KOPT-K1 (cell line): ENCODE measurements around the gene SIL1.

ENCODE experiments used
- H3K27ac ChIP-seq: fragments of 200-600 bp; sonication (generic); 2 replicates; pipeline ENCODE4 v1.5.1; 2016; ENCODE audit warnings: antibody characterized with exemption, mild to moderate bottlenecking, low read depth, low read length; ENCODE audit not compliant: poor library complexity, severe bottlenecking
- H3K36me3 ChIP-seq: fragments of 200-600 bp; sonication (generic); 2 replicates; pipeline ENCODE4 v1.5.1; 2017; ENCODE audit warnings: antibody characterized with exemption, mild to moderate bottlenecking, low read length, moderate library complexity; ENCODE audit not compliant: insufficient read depth
- H3K9me3 ChIP-seq: fragments of 200-600 bp; sonication (generic); 2 replicates; pipeline ENCODE4 v1.5.1; 2017; ENCODE audit warnings: antibody characterized with exemption, low read length, mild to moderate bottlenecking; ENCODE audit not compliant: insufficient read depth, poor library complexity, severe bottlenecking

SIL1 gene

DNA sequence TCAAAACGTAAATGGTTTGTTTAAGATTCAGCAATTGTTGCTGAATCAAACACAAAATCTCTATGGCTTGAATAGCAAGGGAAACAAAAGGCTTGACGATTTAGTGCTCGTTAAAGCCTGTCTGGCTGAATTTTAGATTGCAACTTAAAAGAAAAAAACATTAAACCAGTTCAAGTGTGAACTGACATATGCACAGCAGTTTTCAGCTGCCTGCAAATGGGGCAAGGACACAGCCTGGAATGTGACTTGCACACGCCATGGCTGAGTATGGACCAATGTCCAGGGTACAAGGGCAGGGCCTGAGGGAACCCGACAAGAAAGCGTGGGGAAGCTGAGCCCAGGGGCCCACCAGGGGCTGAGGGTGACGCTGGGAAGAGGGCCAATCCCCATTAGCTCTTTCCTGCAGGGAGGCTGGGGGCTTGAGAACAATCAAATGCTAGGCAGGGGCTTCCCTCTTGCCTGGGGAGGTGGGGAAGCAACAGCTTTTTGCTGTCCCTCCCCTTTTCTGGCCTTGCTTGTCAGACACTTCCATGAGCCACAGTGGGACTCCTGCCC, 233.4 kb downstream of the SIL1 start:
- H3K36me3 ChIP-seq: no peaks in the 10 kb centered on the region
- H3K9me3 ChIP-seq: no peaks in the 10 kb centered on the region
- H3K27ac ChIP-seq: no peak overlapping the region

DNA sequence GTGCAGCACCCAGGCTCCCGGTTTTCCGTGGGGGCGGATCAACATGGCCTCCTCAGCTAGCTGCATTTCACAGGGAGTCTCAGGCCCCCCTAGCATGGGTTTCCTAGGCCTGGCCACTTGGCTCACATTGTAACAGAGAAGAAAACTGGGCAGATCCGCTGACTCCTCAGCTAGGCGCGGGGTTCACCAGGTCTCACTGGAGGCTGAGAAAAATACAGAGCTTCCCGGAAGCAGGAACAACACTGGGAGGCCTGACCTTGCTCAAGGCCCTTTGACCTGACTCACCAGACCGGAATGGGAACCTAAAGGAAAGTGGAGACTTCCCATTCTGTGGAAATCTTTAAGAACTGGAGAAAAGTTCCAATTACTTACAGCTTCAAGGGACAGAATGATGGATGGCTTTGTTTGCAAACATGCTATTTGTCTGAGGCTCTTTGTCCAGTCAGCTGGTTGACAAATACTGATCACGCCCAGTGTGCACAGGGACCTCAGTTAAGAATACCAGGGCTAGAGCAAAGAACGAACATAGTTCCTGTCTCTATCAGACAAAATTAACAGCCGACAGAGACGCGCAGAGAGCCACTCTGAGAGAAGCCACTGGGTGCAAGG, 234.3 kb downstream of the SIL1 start:
- H3K27ac ChIP-seq: no peak overlapping the region
- H3K9me3 ChIP-seq: no peaks in the 10 kb centered on the region
- no peaks in the 10 kb centered on the region for H3K36me3 ChIP-seq

DNA sequence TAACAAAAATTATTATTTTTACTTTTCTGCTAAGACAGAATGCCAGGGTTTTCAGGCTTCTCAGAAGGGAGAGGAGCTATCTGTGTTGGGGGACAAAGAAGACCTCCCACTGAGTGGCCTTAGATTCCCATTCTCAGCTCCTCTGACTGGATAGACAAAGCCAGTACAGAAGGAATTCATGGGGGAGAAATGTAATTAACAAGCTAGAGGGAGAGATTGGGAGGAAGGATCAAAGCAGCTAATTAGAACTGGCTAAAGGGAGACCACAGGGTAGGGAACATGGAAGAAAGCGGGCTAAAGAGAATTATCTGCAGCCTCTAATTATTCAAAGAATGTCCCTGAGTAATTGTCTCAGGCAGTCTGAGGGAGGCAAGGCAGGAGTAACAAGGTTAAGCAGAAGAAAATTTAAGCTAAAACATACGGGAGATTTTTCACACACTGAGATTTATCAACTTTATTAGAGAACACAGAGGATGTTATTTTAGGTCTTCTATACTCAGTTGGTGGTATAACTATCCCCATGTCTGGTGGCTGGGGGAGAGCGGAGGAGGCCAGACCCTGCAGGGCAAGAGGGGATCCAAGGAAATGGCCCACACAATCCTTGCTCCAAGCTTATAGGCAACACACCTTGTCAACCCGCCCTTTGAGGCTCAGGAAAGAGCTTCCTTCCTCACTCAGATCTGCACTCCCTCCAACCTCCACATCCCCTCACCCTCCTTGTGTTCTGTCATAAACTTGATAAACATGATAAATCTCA, 235.4 kb downstream of the SIL1 start:
- no peaks in the 10 kb centered on the region for H3K36me3 ChIP-seq
- no peak overlapping the region for H3K27ac ChIP-seq
- no peaks in the 10 kb centered on the region for H3K9me3 ChIP-seq

DNA sequence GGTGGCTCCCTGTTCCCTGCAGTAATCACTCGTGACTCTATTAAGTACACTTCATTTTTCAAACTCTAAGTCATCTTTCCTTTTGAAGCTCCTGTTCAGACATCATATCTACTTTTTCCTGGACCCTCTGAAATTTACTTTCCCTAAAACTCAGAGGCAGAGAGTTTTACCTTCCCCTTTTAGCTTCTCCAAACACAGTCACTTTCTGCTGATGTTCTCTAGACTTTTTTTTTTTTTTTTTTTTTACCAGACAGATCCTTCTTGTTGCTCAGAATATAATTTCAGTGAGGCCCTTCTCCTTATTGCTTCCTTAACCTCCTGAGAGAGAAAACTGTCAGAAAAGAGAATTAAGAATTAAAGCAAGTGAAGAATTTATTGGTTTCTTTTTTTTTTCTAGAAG, 236.4 kb downstream of the SIL1 start:
- H3K9me3 ChIP-seq: no peaks in the 10 kb centered on the region
- no peaks in the 10 kb centered on the region for H3K36me3 ChIP-seq
- no peak overlapping the region for H3K27ac ChIP-seq

DNA sequence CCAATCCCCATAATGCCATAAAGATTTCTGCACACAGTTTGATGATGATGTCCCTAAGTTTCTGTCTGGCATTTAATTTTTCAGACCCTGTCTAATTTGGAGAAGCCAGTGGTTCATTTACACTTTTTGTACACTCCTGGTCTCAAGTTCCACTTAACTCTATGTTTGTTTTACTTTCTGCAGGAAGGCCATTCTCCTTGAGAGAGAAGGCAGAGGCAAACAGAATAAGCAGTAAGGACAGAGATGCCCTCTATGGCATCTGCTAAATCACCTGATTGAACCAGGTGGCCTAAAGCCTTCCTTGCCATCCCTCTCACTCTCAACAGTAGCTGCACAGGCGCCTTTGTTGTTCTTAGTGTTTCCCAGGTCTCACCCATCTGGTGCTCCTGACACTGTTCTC, 236.9 kb downstream of the SIL1 start:
- Histone ChIP-seq H3K36me3 (no peaks in the 10 kb centered on the region), H3K27ac (no peak overlapping the region), H3K9me3 (no peaks in the 10 kb centered on the region)

DNA sequence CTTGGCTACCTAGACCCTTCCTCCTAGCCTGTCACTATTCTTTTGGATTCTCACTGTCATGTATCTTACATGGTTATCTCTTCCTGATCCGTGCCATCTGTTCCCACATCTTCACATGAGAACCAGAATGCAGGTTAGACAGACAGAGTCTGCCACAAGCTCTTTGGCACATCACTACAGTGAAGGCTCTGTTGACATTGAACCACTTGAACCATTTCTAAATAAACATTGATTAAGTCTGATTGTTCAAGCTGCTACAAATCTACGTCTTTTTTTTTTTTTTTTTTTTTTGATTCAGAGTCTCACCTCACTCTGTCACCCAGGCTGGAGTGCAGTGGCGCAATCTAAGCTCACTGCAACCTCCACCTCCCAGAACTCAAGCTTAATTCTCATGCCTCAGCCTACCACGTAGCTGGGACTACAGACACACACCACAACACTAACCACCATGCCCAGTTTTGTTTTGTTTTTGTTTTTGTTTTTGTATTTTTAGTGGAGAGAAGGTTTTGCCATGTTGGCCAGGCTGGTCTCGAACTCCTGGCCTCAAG, 237.9 kb downstream of the SIL1 start:
- Histone ChIP-seq H3K27ac (no peak overlapping the region), H3K9me3 (no peaks in the 10 kb centered on the region), H3K36me3 (no peaks in the 10 kb centered on the region)

DNA sequence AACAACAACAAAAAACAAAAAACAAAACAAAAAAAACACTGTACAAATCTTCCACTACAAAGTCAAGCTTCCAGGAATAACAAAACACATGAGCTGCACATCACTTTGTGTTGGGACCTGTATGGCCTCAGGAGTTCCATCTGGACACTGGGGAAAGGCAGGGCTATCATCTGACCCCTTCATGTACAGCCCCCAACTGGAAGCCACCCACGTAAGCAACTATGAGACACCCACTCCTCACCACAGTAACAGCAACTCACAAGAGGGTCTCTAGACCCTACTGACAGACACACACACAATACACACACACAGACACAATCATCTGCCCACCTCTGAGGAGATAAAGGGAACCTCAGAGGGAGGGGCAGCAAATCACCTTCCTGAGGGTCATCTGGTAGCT, 241.4 kb downstream of the SIL1 start:
- Histone ChIP-seq H3K27ac (no peak overlapping the region), H3K36me3 (no peaks in the 10 kb centered on the region), H3K9me3 (no peaks in the 10 kb centered on the region)

DNA sequence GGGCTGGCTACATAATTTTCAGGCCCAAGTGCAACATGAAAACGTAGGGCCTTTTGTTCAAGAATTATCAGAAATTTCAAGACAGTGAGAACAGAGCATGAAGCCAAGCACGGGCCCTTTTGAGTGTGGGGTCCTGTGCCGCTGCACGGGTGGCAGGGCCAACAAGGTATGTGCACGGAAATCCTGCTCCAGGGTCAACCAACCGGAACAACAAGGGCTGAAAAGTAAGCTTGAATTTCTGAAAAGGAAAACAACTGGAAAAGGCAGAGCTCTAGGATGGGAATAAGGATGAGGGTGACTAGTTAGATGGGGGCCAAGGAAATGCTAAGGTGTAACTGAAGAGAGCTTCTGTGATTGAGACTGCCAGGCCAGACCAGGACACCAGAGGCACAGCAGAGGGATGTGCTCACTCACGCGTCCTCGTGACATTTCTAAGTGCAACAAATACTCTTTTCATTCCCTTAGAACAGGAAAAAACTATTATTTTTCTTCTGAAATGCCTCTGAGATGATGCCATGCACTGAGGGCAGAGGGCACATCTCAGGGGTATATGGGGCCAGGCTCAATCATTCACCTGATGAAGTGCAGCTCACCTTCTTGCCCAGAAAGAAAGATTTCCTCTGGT, 242.4 kb downstream of the SIL1 start:
- Histone ChIP-seq H3K9me3 (no peaks in the 10 kb centered on the region), H3K27ac (no peak overlapping the region), H3K36me3 (no peaks in the 10 kb centered on the region)

DNA sequence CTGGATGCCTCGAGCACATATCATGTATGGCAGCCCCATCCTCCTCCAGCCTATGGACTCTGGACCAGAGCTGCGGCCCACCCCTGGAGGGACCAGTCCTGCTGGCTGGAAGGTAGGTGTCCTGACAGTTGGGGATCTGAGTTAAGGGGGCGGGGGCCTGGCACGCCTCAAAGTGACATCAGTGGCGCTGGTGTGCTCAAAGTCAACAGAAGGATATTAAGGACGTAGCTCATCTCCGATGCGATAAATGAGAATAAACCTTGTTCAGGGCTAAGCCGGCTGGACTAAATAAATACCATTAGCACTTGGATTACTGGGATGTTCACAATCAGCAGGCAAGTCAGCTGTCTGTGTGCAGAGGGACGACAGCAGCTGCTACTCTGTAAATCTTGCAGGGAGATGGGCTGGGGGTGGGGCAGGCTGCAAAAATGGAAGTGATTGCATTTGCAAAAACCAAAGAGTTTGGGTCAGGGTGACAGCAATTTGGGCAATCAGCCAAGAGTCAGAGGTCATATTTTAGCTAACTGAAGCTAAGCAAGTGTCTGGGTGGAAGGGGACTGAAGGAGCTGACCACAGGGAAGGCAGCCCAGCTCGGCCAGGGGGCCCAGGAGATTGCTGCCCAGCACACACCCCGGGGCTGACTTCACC, 243.0 kb downstream of the SIL1 start:
- Histone ChIP-seq H3K36me3 (no peaks in the 10 kb centered on the region), H3K27ac (no peak overlapping the region)

DNA sequence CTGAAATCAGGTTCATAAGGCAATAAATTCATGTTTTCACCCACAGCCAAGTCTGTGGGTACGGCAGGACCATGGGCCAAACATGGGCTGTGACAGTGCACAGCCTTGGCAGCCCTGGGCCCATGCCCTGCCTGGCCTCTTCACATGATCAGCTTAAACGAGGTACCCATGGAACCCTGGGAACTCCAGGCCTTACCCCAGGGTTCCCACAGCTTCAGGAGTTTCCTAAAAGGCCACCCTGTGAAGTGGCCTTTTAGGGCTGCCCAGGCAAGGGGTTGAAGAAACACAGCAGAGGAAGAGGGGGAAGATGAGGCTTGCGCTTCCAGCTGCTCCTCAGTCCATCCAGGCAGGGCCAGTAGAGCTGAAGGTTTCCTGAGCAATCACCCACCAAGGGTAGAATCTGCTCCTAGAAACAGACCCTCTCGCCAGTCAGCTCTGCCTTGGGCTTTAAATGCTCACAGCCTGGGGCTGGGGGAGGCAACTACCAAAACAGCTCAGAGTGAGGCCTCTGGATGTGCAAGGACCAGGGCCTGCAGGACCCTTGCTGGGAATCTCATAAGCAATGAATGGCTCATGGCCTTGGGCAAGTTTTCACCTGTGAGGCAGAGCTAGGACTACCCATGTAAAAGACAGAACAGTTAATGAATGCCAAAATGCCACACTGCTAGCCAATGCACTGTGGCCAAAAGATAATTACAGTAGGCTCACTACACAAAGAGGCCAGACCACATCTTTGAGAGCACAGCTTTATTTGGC, 243.7 kb downstream of the SIL1 start:
- Histone ChIP-seq H3K9me3 (no peaks in the 10 kb centered on the region), H3K36me3 (no peaks in the 10 kb centered on the region), H3K27ac (peak overlapping the region; percentile 33)

More for the DNA sequence above, 243.0 kb downstream of the SIL1 start:
- no peaks in the 10 kb centered on the region for H3K9me3 ChIP-seq

DNA sequence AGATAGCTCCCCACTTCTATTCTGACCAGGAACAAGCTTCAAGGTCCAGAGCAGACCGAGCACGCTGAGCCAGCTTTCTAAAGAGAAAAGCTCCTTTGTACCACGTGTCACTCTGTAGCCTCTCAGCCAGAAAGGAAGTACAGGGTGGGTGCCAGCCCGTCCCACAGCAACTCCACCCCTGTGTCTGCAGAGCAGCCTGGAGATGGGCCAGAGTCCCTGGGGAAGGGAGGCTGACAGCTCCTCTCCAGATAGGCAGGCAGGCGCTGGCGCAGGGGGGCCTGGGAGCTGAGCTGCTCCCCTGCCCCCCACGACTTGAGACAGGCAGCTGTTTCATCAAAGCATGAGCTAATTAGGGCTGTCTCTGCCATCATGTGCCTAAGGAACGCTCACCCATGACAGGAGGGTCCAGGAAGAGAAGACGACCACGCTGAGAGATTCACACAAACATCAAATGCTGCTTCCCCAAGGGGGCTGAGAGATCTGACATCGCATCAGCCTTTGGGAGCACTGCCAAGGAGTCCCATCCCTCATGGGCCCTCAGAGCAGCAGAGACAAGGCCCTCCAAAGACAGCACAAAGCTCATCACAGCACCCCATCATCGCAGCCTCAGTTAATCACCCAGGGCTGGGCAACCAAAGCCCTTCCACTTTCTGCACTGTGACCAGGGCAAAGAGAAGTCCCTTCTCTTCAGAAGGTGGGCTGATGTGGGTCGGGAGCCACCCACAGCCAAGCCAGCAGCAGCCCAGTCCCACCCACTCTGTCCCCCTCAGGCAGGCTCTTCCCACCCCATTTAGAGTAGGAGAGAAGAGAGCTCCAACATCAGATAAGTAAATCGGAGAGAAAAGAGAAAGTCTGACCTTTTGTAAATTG, 244.5 kb downstream of the SIL1 start:
- Histone ChIP-seq H3K36me3 (no peaks in the 10 kb centered on the region), H3K27ac (peak overlapping the region; percentile 33), H3K9me3 (no peaks in the 10 kb centered on the region)

DNA sequence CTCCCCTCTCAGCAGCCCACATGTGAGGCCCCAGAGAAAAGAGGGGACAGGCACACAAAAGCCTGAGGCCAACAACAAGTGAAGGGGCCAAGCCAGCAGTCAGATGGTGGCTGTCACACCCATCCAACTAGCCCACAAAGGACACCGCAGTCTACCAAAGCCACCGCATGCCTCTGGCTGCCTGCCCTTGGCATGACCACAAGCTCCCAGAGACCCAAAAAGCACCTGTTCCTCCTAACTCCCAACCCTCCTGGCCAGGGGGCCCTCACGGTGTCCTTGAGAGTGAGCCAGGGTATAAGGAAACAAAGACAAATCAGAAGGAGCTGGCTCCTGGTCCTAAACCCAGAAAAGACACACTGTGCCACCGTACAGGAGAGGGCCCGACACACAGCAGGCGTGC, 245.2 kb downstream of the SIL1 start:
- Histone ChIP-seq H3K36me3 (no peaks in the 10 kb centered on the region), H3K9me3 (no peaks in the 10 kb centered on the region), H3K27ac (peak overlapping the region; percentile 33)

DNA sequence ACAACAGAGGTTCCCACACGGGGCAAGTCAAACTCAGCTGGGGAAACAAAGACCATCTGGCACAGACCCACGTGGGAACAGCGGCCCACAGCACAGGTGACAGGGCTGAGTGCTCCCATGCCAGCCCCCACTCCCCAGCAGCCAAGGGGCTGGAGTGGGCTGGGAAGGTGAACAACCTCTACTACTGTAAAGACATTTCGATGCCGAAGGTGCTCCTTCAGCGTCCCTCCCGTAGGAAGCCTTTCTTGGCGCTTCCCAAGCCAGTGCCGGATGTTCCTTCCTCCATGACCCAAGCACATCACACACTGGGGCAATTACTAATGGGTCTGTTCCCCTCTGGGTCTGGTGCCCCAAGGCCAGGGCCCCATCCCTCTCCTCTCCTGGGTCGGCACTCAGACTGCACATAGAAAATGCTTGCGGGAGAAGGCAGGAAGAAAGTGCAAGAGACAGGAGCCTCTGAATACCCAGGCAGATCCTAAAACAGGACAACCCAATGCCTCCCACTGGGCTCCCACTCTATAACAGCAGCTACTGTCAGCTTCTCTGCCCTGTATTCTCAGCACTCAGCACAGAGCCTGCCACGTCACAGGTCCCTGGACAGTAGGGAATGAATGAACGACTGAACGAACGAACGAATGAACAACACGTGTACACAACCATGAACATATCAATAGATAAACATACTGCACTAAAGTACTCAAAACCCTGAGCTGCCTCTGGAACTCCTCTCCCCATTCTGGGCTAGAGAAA, 246.0 kb downstream of the SIL1 start:
- Histone ChIP-seq H3K27ac (peak overlapping the region; percentile 33), H3K36me3 (no peaks in the 10 kb centered on the region), H3K9me3 (no peaks in the 10 kb centered on the region)
